ENCODE data around the gene CCL26.
"Not testable (repeated sequence)": the region's sequence is repeated elsewhere in the genome, so short reads cannot be mapped to it uniquely, and the experiment has no call there.

The CCL26 gene

GRCh38 chr7:75738975-75739795, 32.8 kb downstream of the CCL26 start:
- peak; percentile 95 for DNase-seq (ENCODE audit: low spot score)

GRCh38 chr7:75738604-75738974, 33.4 kb downstream of the CCL26 start, which contains the start of gene HIP1:
Gene HIP1, minus strand, starts transcription at chr7:75738941. Its CDS starts 21 bp downstream, at chr7:75738920.
- DNase-seq (ENCODE audit: low spot score), result no peak

GRCh38 chr7:75737856-75738603, 34.0 kb downstream of the CCL26 start:
- DNase-seq (ENCODE audit: low spot score), result no peak

- DNase-seq (ENCODE audit: low spot score), result no peak
These were observed 36.2 kb downstream of the CCL26 start for GRCh38 chr7:75735581-75736350.

GRCh38 chr7:75734586-75735458, 37.2 kb downstream of the CCL26 start:
- DNase-seq (ENCODE audit: low spot score), result no peak

GRCh38 chr7:75732764-75733630, 39.0 kb downstream of the CCL26 start:
- no peak for DNase-seq (ENCODE audit: low spot score)

- no peak for DNase-seq (ENCODE audit: low spot score)
These were observed 39.9 kb downstream of the CCL26 start for GRCh38 chr7:75732016-75732521.

- no peak for DNase-seq (ENCODE audit: low spot score)
These were observed 42.1 kb downstream of the CCL26 start for GRCh38 chr7:75729851-75730274.

- no peak for DNase-seq (ENCODE audit: low spot score)
These were observed 44.0 kb downstream of the CCL26 start for GRCh38 chr7:75727881-75728593.

GRCh38 chr7:75727351-75727750, 44.7 kb downstream of the CCL26 start:
- DNase-seq (ENCODE audit: low spot score), result not testable (repeated sequence)

GRCh38 chr7:75725306-75725705, 46.7 kb downstream of the CCL26 start:
- DNase-seq (ENCODE audit: low spot score), result no peak

- DNase-seq (ENCODE audit: low spot score), result no peak
These were observed 48.6 kb downstream of the CCL26 start for GRCh38 chr7:75723444-75723843.

- no peak for DNase-seq (ENCODE audit: low spot score)
These were observed 49.6 kb downstream of the CCL26 start for GRCh38 chr7:75722373-75722772.

- not testable (repeated sequence) for DNase-seq (ENCODE audit: low spot score)
These were observed 50.1 kb downstream of the CCL26 start for GRCh38 chr7:75721922-75722321.

GRCh38 chr7:75721426-75721825, 50.6 kb downstream of the CCL26 start:
- no peak for DNase-seq (ENCODE audit: low spot score)

GRCh38 chr7:75719626-75720025, 52.4 kb downstream of the CCL26 start:
- no peak for DNase-seq (ENCODE audit: low spot score)
